OCI-LY1 (cell line): ENCODE measurements around the gene OAT.

Experiments
- H2AFZ ChIP-seq: fragments of 200-600 bp; sonication (generic), shearing (Covaris generic); 2 replicates; pipeline ENCODE4 v1.6.0; 2014; ENCODE audit warnings: antibody characterized with exemption, mild to moderate bottlenecking, low read length
- H3F3A ChIP-seq: fragments of 200-600 bp; sonication (generic), shearing (Covaris generic); 2 replicates; pipeline ENCODE4 v1.6.0; 2014; ENCODE audit warnings: mild to moderate bottlenecking, antibody characterized with exemption, low read length, moderate library complexity; ENCODE audit not compliant: insufficient read depth
- H3K27ac ChIP-seq: fragments of 200-600 bp; sonication (generic); 2 replicates; pipeline ENCODE4 v1.5.1; 2014; ENCODE audit warnings: low read length, mixed run types, mild to moderate bottlenecking, low read depth; ENCODE audit not compliant: poor library complexity, severe bottlenecking
- H3K27me3 ChIP-seq: fragments of 200-600 bp; sonication (generic); 2 replicates; pipeline ENCODE4 v1.6.0; 2014; ENCODE audit warnings: antibody characterized with exemption, mild to moderate bottlenecking, low read length, moderate library complexity; ENCODE audit not compliant: insufficient read depth
- H3K36me3 ChIP-seq: fragments of 200-600 bp; sonication (generic); 2 replicates; pipeline ENCODE4 v1.6.1; 2014; ENCODE audit warnings: mild to moderate bottlenecking, antibody characterized with exemption, low read length, moderate library complexity, mixed read lengths; ENCODE audit not compliant: insufficient read depth
- H3K4me1 ChIP-seq: fragments of 200-600 bp; sonication (generic); 2 replicates; pipeline ENCODE4 v1.5.1; 2014; ENCODE audit warnings: mild to moderate bottlenecking, low read length, moderate library complexity; ENCODE audit not compliant: insufficient read depth, severe bottlenecking
- H3K4me2 ChIP-seq: fragments of 200-600 bp; sonication (generic), shearing (Covaris generic); 2 replicates; pipeline ENCODE4 v1.6.1; 2014; ENCODE audit warnings: low read length
- H3K4me3 ChIP-seq: fragments of 200-600 bp; sonication (generic); 2 replicates; pipeline ENCODE4 v1.5.1; 2014; ENCODE audit warnings: low read length, low read depth, mild to moderate bottlenecking, mixed read lengths; ENCODE audit not compliant: poor library complexity, severe bottlenecking
- H3K79me2 ChIP-seq: fragments of 200-600 bp; shearing (Covaris generic); 2 replicates; pipeline ENCODE4 v1.6.1; 2016; ENCODE audit warnings: mixed run types, low read length, mixed read lengths; ENCODE audit not compliant: insufficient read depth
- H3K9ac ChIP-seq: fragments of 200-600 bp; sonication (generic), shearing (Covaris generic); 2 replicates; pipeline ENCODE4 v1.6.1; 2014; ENCODE audit warnings: mild to moderate bottlenecking, low read length, mixed read lengths
- H3K9me2 ChIP-seq: fragments of 200-600 bp; sonication (generic), shearing (Covaris generic); 2 replicates; pipeline ENCODE4 v1.6.1; 2014; ENCODE audit warnings: low read depth, mild to moderate bottlenecking, low read length, mixed read lengths
- H3K9me3 ChIP-seq: fragments of 200-600 bp; shearing (Covaris generic); 2 replicates; pipeline ENCODE4 v1.6.1; 2014; ENCODE audit warnings: low read length, mixed read lengths
- H4K20me1 ChIP-seq: fragments of 200-600 bp; sonication (generic), shearing (Covaris generic); 2 replicates; pipeline ENCODE4 v1.6.0; 2016; ENCODE audit warnings: mild to moderate bottlenecking, low read length; ENCODE audit not compliant: insufficient read depth
- EZH2 ChIP-seq: fragments of 200-600 bp; sonication (generic), shearing (Covaris generic); IDR thresholded peaks from 2 replicates; pipeline ENCODE4 v1.8.0; 2017; ENCODE audit warnings: borderline replicate concordance, mixed run types, mild to moderate bottlenecking, antibody characterized with exemption, low read length, moderate library complexity, mixed read lengths
- TF ChIP-seq, protein P1 (sequence below): fragments of 200-600 bp; sonication (generic), shearing (Covaris generic); IDR thresholded peaks from 2 replicates; pipeline ENCODE4 v1.5.1; 2017; ENCODE audit warnings: mild to moderate bottlenecking, antibody characterized with exemption, low read length, moderate library complexity, mixed read lengths

OAT gene

DNA sequence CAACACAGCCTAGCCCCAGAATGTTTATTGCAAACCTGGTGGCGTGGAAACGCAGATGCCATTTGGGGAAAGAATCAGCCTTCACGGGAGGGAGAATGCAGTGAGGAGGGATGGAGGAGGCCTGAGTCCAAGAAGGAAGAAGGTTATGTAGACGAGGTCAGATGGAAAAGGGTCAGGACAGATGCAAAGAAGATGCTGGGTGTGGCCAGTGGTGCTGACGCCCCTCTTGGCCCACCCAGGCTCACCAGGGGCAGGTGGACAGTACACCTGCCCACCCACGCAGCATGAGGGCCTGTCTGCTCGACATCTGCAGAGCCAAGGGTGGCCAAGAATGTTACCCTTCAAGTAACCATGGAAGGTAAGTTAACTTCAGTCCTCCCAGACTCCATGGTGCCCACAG, 40.5 kb downstream of the OAT start:
- Histone ChIP-seq H3K4me1 (no peaks in the 10 kb centered on the region), H3F3A (no peaks in the 10 kb centered on the region), H3K36me3 (no peaks in the 10 kb centered on the region), H4K20me1 (no peaks in the 10 kb centered on the region), H3K4me2 (no peak overlapping the region), H3K9me3 (no peaks in the 10 kb centered on the region), H3K79me2 (no peaks in the 10 kb centered on the region), H3K27ac (no peak overlapping the region), H2AFZ (no peak overlapping the region), H3K9ac (no peak overlapping the region), H3K4me3 (no peak overlapping the region), H3K9me2 (no peaks in the 10 kb centered on the region), H3K27me3 (peaks cover 11% of the 10 kb centered on the region; the same call in 1 of the 2 replicates)
- TF ChIP-seq EZH2: no peak
- TF ChIP-seq, protein P1, sequence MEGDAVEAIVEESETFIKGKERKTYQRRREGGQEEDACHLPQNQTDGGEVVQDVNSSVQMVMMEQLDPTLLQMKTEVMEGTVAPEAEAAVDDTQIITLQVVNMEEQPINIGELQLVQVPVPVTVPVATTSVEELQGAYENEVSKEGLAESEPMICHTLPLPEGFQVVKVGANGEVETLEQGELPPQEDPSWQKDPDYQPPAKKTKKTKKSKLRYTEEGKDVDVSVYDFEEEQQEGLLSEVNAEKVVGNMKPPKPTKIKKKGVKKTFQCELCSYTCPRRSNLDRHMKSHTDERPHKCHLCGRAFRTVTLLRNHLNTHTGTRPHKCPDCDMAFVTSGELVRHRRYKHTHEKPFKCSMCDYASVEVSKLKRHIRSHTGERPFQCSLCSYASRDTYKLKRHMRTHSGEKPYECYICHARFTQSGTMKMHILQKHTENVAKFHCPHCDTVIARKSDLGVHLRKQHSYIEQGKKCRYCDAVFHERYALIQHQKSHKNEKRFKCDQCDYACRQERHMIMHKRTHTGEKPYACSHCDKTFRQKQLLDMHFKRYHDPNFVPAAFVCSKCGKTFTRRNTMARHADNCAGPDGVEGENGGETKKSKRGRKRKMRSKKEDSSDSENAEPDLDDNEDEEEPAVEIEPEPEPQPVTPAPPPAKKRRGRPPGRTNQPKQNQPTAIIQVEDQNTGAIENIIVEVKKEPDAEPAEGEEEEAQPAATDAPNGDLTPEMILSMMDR: no peak

DNA sequence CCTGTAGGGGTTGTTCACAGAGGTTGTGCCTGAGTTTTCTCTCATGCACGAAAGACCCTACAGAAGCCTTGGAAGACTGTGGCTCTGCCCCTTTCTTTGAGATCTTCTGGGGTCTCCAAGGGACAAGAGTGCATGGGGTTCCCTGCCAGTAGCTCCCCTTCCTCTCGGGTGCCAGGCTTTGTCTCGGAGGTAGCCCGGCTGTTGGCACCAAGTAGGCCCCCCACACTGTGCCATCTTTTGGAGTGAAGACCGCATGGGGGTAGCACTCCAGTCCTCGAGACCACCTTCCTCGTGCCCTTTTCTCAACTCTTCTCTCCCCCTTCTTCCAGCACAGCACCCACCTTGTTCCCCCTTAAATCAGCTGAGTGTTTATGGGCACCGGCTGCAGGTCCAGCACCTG, 41.6 kb downstream of the OAT start:
- Histone ChIP-seq H4K20me1 (no peaks in the 10 kb centered on the region), H3K4me2 (no peak overlapping the region), H3K27ac (no peak overlapping the region), H3K9ac (no peak overlapping the region), H2AFZ (no peak overlapping the region), H3K9me2 (no peaks in the 10 kb centered on the region), H3K4me1 (no peaks in the 10 kb centered on the region), H3K4me3 (no peak overlapping the region), H3K9me3 (no peaks in the 10 kb centered on the region), H3F3A (no peaks in the 10 kb centered on the region), H3K79me2 (no peaks in the 10 kb centered on the region), H3K27me3 (peaks cover 11% of the 10 kb centered on the region; the same call in 1 of the 2 replicates), H3K36me3 (no peaks in the 10 kb centered on the region)
- TF ChIP-seq, protein P1: no peak
- TF ChIP-seq EZH2: no peak

DNA sequence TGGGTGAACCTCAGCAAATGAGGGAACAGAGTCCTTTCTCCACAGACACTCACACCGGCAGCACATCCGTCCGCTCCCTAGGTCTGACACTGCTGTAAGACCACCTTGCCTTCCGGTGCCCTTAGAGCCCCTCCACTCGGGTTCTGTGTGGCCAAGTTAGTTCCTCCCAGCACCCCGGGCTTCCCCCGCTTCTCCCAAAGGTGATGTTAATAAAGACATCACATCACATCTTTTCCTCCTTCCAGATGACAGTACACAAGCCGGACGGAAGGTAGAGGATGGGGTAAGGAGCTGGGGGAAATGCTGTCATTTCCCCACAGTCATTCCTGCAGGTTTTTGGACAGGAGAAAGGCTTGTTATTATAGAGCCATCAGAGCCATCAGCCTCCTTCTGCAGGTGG, 42.3 kb downstream of the OAT start:
- no peaks in the 10 kb centered on the region for H3K9me2 ChIP-seq
- no peak overlapping the region for H3K27ac ChIP-seq
- no peaks in the 10 kb centered on the region for H3K36me3 ChIP-seq
- H3K9ac ChIP-seq: no peak overlapping the region
- no peak overlapping the region for H2AFZ ChIP-seq
- H3K4me1 ChIP-seq: no peaks in the 10 kb centered on the region
- no peak for TF ChIP-seq EZH2
- TF ChIP-seq, protein P1: no peak
- no peaks in the 10 kb centered on the region for H3F3A ChIP-seq
- no peaks in the 10 kb centered on the region for H3K79me2 ChIP-seq
- no peaks in the 10 kb centered on the region for H4K20me1 ChIP-seq
- H3K9me3 ChIP-seq: no peaks in the 10 kb centered on the region
- peaks cover 7% of the 10 kb centered on the region; the same call in 1 of the 2 replicates for H3K27me3 ChIP-seq
- no peak overlapping the region for H3K4me2 ChIP-seq
- no peak overlapping the region for H3K4me3 ChIP-seq
